Stimulated activated naive CD8-positive, alpha-beta T cell treated with anti-CD3 and anti-CD28 coated beads, Interleukin-15, amount 100 ng/mL, for 72 hours (primary cell): ENCODE results near the gene GORAB.

ENCODE experiments used
- ATAC-seq: fragments of 150-1000 bp; cut with Tn5 transposase; 2 replicates; pipeline ENCODE4 v1.10.0; 2021; ENCODE audit warnings: mild to moderate bottlenecking, moderate library complexity
- DNase-seq, 2 donors: peaks; one replicate each; pipeline ENCODE4 v3.0.0; 2021 to 2022
- H3K27ac Mint-ChIP-seq, 2 donors: one replicate each; pipeline ENCODE4 v1.8.0; 2022; ENCODE audit warnings: mild to moderate bottlenecking in 2 of 2, mixed read lengths in 2 of 2, moderate library complexity in 2 of 2
- H3K27me3 Mint-ChIP-seq: one replicate; pipeline ENCODE4 v1.8.0; 2022; ENCODE audit warnings: mixed read lengths
- H3K4me1 Mint-ChIP-seq: one replicate; pipeline ENCODE4 v1.8.0; 2022; ENCODE audit warnings: mild to moderate bottlenecking, mixed read lengths
- H3K4me3 Mint-ChIP-seq, 2 donors: one replicate each; pipeline ENCODE4 v1.8.0; 2022; ENCODE audit warnings: mild to moderate bottlenecking in 2 of 2, mixed read lengths in 2 of 2, moderate library complexity in 1 of 2
- H3K9me3 Mint-ChIP-seq, 2 donors: one replicate each; pipeline ENCODE4 v1.8.0; 2022; ENCODE audit warnings: mixed read lengths in 2 of 2

GORAB gene

GRCh38 chr1:170531758-170532657 is at the start of gene GORAB:
Gene GORAB (plus strand): TSS chr1:170532166. CDS start chr1:170532224, 58 bp downstream.
- Mint-ChIP-seq H3K4me3 (no peak within 1 kb of the TSS), H3K27me3 (no peaks in the 10 kb centered on the region), H3K4me1 (peaks cover 10% of the 10 kb centered on the region), H3K9me3 (no peaks in the 10 kb centered on the region), H3K27ac (no peak within 1 kb of the TSS)
- ATAC-seq (peak; percentile 99), DNase-seq (peak; percentile 84 to 91)

GRCh38 chr1:170483051-170483450 is 48.9 kb upstream of the GORAB start:
- H3K9me3 Mint-ChIP-seq, result no peaks in the 10 kb centered on the region
- no peak for DNase-seq
- no peak overlapping the region for H3K4me3 Mint-ChIP-seq
- no peaks in the 10 kb centered on the region for H3K4me1 Mint-ChIP-seq
- H3K27me3 Mint-ChIP-seq, result peaks cover 23% of the 10 kb centered on the region
- ATAC-seq, result no peak
- H3K27ac Mint-ChIP-seq, result no peak overlapping the region

- Mint-ChIP-seq H3K4me1 (no peaks in the 10 kb centered on the region), H3K27ac (no peak overlapping the region), H3K27me3 (peaks cover 18% of the 10 kb centered on the region), H3K4me3 (no peak overlapping the region), H3K9me3 (no peaks in the 10 kb centered on the region)
- ATAC-seq (no peak), DNase-seq (no peak)
These were observed 44.5 kb upstream of the GORAB start for GRCh38 chr1:170487503-170487902.

GRCh38 chr1:170491291-170491690 is 40.7 kb upstream of the GORAB start:
- Mint-ChIP-seq H3K9me3 (no peaks in the 10 kb centered on the region), H3K27ac (no peak overlapping the region), H3K27me3 (peaks cover 25% of the 10 kb centered on the region)

GRCh38 chr1:170494369-170494768 is 37.6 kb upstream of the GORAB start:
- DNase-seq, result no peak
- no peak overlapping the region for H3K4me3 Mint-ChIP-seq
- H3K27me3 Mint-ChIP-seq, result peaks cover 15% of the 10 kb centered on the region
- peaks cover 9% of the 10 kb centered on the region for H3K4me1 Mint-ChIP-seq
- no peaks in the 10 kb centered on the region for H3K9me3 Mint-ChIP-seq
- no peak for ATAC-seq
- H3K27ac Mint-ChIP-seq, result no peak overlapping the region

More at GRCh38 chr1:170491291-170491690, 40.7 kb upstream of the GORAB start:
- DNase-seq (no peak), ATAC-seq (no peak)
- no peak overlapping the region for H3K4me3 Mint-ChIP-seq
- peaks cover 9% of the 10 kb centered on the region for H3K4me1 Mint-ChIP-seq

- H3K4me3 Mint-ChIP-seq, result no peak overlapping the region
- DNase-seq (no peak), ATAC-seq (no peak)
- H3K27me3 Mint-ChIP-seq, result peaks cover 17% of the 10 kb centered on the region
- H3K9me3 Mint-ChIP-seq, result no peaks in the 10 kb centered on the region
- H3K4me1 Mint-ChIP-seq, result peaks cover 9% of the 10 kb centered on the region
- no peak overlapping the region for H3K27ac Mint-ChIP-seq
These were observed 37.0 kb upstream of the GORAB start for GRCh38 chr1:170495006-170495405.

- Mint-ChIP-seq H3K27ac (no peak overlapping the region), H3K27me3 (peaks cover 22% of the 10 kb centered on the region), H3K4me1 (peaks cover 9% of the 10 kb centered on the region), H3K9me3 (no peaks in the 10 kb centered on the region), H3K4me3 (no peak overlapping the region)
- ATAC-seq (no peak), DNase-seq (no peak)
These were observed 33.1 kb upstream of the GORAB start for GRCh38 chr1:170498876-170499275.

- H3K27ac Mint-ChIP-seq, result no peak overlapping the region
- H3K27me3 Mint-ChIP-seq, result peaks cover 32% of the 10 kb centered on the region
- no peak for DNase-seq
- no peaks in the 10 kb centered on the region for H3K9me3 Mint-ChIP-seq
- H3K4me1 Mint-ChIP-seq, result no peaks in the 10 kb centered on the region
- no peak for ATAC-seq
- H3K4me3 Mint-ChIP-seq, result no peak overlapping the region
These were observed 28.3 kb upstream of the GORAB start for GRCh38 chr1:170503665-170504064.

- Mint-ChIP-seq H3K4me3 (no peak overlapping the region), H3K4me1 (no peaks in the 10 kb centered on the region), H3K27ac (no peak overlapping the region), H3K9me3 (no peaks in the 10 kb centered on the region), H3K27me3 (peaks cover 21% of the 10 kb centered on the region)
- no peak for DNase-seq
- no peak for ATAC-seq
These were observed 21.8 kb upstream of the GORAB start for GRCh38 chr1:170510163-170510562.

- DNase-seq (no peak), ATAC-seq (no peak)
- no peak overlapping the region for H3K27ac Mint-ChIP-seq
- H3K9me3 Mint-ChIP-seq, result no peaks in the 10 kb centered on the region
- no peaks in the 10 kb centered on the region for H3K4me1 Mint-ChIP-seq
- H3K27me3 Mint-ChIP-seq, result peaks cover 19% of the 10 kb centered on the region
- H3K4me3 Mint-ChIP-seq, result no peak overlapping the region
These were observed 20.9 kb upstream of the GORAB start for GRCh38 chr1:170511038-170511437.

GRCh38 chr1:170513138-170513537 is 18.8 kb upstream of the GORAB start:
- no peaks in the 10 kb centered on the region for H3K9me3 Mint-ChIP-seq
- H3K27me3 Mint-ChIP-seq, result no peaks in the 10 kb centered on the region
- H3K4me1 Mint-ChIP-seq, result no peaks in the 10 kb centered on the region
- DNase-seq, result no peak
- ATAC-seq, result no peak
- no peak overlapping the region for H3K27ac Mint-ChIP-seq
- no peak overlapping the region for H3K4me3 Mint-ChIP-seq

GRCh38 chr1:170518185-170518834 is 13.7 kb upstream of the GORAB start:
- Mint-ChIP-seq H3K4me3 (no peak overlapping the region), H3K27me3 (peaks cover 33% of the 10 kb centered on the region), H3K27ac (no peak overlapping the region), H3K4me1 (no peaks in the 10 kb centered on the region), H3K9me3 (no peaks in the 10 kb centered on the region)
- DNase-seq (no peak), ATAC-seq (no peak)

- Mint-ChIP-seq H3K4me3 (no peak overlapping the region), H3K4me1 (no peaks in the 10 kb centered on the region), H3K9me3 (no peaks in the 10 kb centered on the region), H3K27ac (no peak overlapping the region), H3K27me3 (peaks cover 39% of the 10 kb centered on the region)
- DNase-seq (no peak), ATAC-seq (no peak)
These were observed 13.0 kb upstream of the GORAB start for GRCh38 chr1:170518965-170519364.

GRCh38 chr1:170520601-170521000 is 11.4 kb upstream of the GORAB start:
- no peak for ATAC-seq
- Mint-ChIP-seq H3K27me3 (peaks cover 42% of the 10 kb centered on the region), H3K4me1 (no peaks in the 10 kb centered on the region), H3K9me3 (no peaks in the 10 kb centered on the region), H3K27ac (no peak overlapping the region), H3K4me3 (no peak overlapping the region)
- no peak for DNase-seq

- Mint-ChIP-seq H3K27ac (no peak overlapping the region), H3K9me3 (no peaks in the 10 kb centered on the region), H3K4me1 (no peaks in the 10 kb centered on the region), H3K4me3 (no peak overlapping the region), H3K27me3 (peaks cover 42% of the 10 kb centered on the region)
- ATAC-seq (no peak), DNase-seq (no peak)
These were observed 10.1 kb upstream of the GORAB start for GRCh38 chr1:170521818-170522217.

GRCh38 chr1:170530972-170531757 is 801 bp upstream of the GORAB start:
- Mint-ChIP-seq H3K4me3 (no peak overlapping the region), H3K27me3 (no peaks in the 10 kb centered on the region), H3K4me1 (peaks cover 7% of the 10 kb centered on the region), H3K9me3 (no peaks in the 10 kb centered on the region), H3K27ac (no peak overlapping the region)
- peak in 1 of 2 donors; percentile 13 for DNase-seq
- ATAC-seq, result no peak
